Stomach (tissue), 4 donors: ENCODE results near the gene HTR3C.

Experiments used
- CTCF ChIP-seq, 7 experiments: fragments of 450-650 bp in 4 of 7; fragments of 200-600 bp in 3 of 7; sonication (generic) in 3 of 7; IDR thresholded peaks; one replicate each; pipeline ENCODE4 v1.5.1; 2016 to 2019; ENCODE audit warnings: antibody characterized with exemption in 7 of 7, control low read depth in 2 of 7, mild to moderate bottlenecking in 1 of 7
- EP300 ChIP-seq: sonication (generic); formaldehyde crosslinking; IDR thresholded peaks from one replicate; pipeline ENCODE4 v1.6.1; 2017; ENCODE audit warnings: antibody characterized with exemption
- POLR2A ChIP-seq, 4 donors: fragments of 450-650 bp; IDR thresholded peaks; one replicate each; pipeline ENCODE4 v1.6.1; 2016; ENCODE audit warnings: antibody characterized with exemption in 4 of 4, control low read depth in 2 of 4, mild to moderate bottlenecking in 1 of 4, moderate library complexity in 1 of 4

- TF ChIP-seq CTCF (IDR thresholded peaks at IDR 0.05) (no peak), EP300 (no peak), POLR2A (IDR thresholded peaks at IDR 0.05) (no peak)
Observed at GRCh38 chr3:184003187-184003967, 49.5 kb upstream of the HTR3C start.
